Urinary bladder (tissue), 4 donors: ENCODE data around the gene PCDHB11. TPM values are rescaled to one million over a fixed set of nuclear protein-coding genes. Genes with fewer than 3 reads are reported as not detected.
A peak's percentile ranks its signal among the peaks of the same experiment; 100 is the strongest.
"Not testable (repeated sequence)": the region's sequence is repeated elsewhere in the genome, so short reads cannot be mapped to it uniquely, and the experiment has no call there.

Experiments
- DNase-seq: peaks from one replicate; pipeline ENCODE4 v3.0.0-alpha.2; 2015; ENCODE audit errors: extremely low spot score
- H3K27ac ChIP-seq: one replicate; pipeline ENCODE4 v1.5.1; 2013; ENCODE audit warnings: low read depth, mild to moderate bottlenecking, moderate library complexity
- H3K36me3 ChIP-seq: one replicate; pipeline ENCODE4 v1.6.1; 2013; ENCODE audit warnings: mild to moderate bottlenecking, moderate library complexity; ENCODE audit not compliant: insufficient read depth
- H3K4me1 ChIP-seq: one replicate; pipeline ENCODE4 v1.6.1; 2013; ENCODE audit warnings: mild to moderate bottlenecking, moderate library complexity; ENCODE audit not compliant: insufficient read depth
- H3K4me3 ChIP-seq: one replicate; pipeline ENCODE4 v1.5.1; 2013; ENCODE audit warnings: low read depth, low read length
- WGBS: extraction: QIAGEN DNeasy Blood & Tissue Kit; methylation state at CpG from one replicate; pipeline ENCODE4 v1.1.7; 2013; 5-methylcytosine and 5-hydroxymethylcytosine counted together
- polyA plus RNA-seq: library from polyadenylated mRNA; stranded (reverse); fragments of 200-250 nt; gene quantifications from one replicate; pipeline ENCODE4 v1.2.3, GENCODE V29; 2013
- total RNA-seq: library from RNA; depleted of rRNA; stranded (reverse); fragments of >200 nt; gene quantifications from one replicate; pipeline ENCODE4 v1.2.3, GENCODE V29; 2014
- donor health status: healthy with polysubstance abuse.
- donor health status: healthy.

The PCDHB11 gene
- total and polyA plus RNA-seq, 2 donors, result 2.8 to 7.3 TPM

DNA sequence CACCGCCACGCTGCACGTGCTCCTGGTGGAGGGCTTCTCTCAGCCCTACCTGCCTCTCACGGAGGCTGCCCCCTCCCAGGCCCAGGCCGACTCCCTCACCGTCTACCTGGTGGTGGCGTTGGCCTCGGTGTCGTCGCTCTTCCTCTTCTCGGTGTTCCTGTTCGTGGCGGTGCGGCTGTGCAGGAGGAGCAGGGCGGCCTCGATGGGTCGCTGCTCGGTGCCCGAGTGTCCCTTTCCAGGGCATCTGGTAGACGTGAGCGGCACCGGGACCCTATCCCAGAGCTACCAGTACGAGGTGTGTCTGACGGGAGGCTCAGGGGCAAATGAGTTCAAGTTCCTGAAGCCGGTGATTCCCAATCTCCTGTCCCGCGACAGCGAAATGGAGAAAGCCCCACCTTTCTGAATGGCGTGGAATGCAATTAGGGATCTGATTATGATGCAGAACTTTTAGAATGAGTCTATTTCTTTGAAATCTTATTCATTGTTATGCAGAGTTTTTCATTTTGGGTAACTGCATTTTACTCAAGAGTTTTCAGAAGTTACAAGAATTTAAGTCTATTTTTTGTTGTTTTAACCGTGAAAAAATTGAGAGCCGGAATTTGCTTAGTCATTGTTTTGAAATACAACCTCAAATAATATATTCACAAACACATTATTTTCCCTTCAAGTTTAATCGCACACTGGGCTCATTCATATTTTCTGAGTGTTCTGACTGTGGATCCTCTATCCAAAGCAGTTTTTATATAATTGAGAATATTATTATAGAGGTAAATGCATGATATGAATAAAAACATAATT is 37.3 kb downstream of the PCDHB11 start:
- H3K4me3 ChIP-seq, result no peak overlapping the region
- no peak for DNase-seq
- H3K4me1 ChIP-seq, result no peaks in the 10 kb centered on the region
- WGBS, result 20% methylated on average over 32 of the region's 32 CpGs
- H3K36me3 ChIP-seq, result no peaks in the 10 kb centered on the region
- no peak overlapping the region for H3K27ac ChIP-seq

DNA sequence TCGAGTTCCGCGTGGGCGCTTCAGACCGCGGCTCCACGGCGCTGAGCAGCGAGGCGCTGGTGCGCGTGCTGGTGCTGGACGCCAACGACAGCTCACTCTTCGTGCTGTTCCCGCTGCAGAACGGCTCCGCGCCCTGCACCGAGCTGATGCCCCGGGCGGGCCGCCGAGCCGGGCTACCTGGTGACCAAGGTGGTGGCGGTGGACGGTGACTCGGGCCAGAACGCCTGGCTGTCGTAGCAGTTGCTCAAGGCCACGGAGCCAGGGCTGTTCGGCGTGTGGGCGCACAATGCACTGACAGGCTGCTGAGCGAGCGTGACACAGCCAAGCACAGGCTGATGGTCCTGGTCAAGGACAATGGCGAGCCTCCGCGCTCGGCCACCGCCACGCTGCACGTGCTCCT is 42.1 kb downstream of the PCDHB11 start:
- Histone ChIP-seq H3K4me3 (no peak overlapping the region), H3K27ac (no peak overlapping the region), H3K36me3 (no peaks in the 10 kb centered on the region), H3K4me1 (no peaks in the 10 kb centered on the region)
- DNase-seq, result no peak
- WGBS, result 24% methylated on average over 43 of the region's 43 CpGs

DNA sequence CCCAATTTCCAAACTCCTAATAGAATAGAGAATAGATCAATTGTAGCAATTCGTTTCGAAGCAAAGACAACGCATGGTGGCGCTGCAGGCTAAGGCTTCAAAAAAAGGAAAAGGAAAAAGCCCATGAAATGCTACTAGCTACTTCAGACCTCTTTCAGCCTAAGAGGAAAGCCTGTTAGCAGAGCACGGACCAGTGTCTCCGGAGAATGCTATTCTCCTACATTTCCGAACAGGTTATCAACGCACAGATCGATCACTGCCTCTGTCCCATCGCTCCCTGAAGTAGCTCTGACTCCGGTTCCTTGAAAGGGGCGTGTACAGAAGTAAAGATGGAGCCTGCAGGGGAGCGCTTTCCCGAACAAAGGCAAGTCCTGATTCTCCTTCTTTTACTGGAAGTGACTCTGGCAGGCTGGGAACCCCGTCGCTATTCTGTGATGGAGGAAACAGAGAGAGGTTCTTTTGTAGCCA is 45.9 kb downstream of the PCDHB11 start, which contains the start of gene PCDHB15:
Gene PCDHB15 (plus strand): TSS at position 146 of the 468 bp plus-strand sequence. CDS start 184 bp downstream, at position 330.
- peak within 1 kb of the TSS; percentile 15 for H3K4me3 ChIP-seq
- no peak within 1 kb of the TSS for H3K27ac ChIP-seq
- H3K4me1 ChIP-seq, result no peaks in the 10 kb centered on the region
- no peak for DNase-seq
- H3K36me3 ChIP-seq, result no peaks in the 10 kb centered on the region
- 8% methylated on average over 16 of the region's 16 CpGs for WGBS

DNA sequence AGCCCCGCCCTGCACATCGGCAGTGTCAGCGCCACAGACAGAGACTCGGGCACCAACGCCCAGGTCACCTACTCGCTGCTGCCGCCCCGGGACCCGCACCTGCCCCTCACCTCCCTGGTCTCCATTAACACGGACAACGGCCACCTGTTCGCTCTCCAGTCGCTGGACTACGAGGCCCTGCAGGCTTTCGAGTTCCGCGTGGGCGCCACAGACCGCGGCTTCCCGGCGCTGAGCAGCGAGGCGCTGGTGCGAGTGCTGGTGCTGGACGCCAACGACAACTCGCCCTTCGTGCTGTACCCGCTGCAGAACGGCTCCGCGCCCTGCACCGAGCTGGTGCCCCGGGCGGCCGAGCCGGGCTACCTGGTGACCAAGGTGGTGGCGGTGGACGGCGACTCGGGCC is 47.5 kb downstream of the PCDHB11 start:
- not testable (repeated sequence) for H3K4me1 ChIP-seq, DNase-seq, H3K27ac ChIP-seq, H3K36me3 ChIP-seq, H3K4me3 ChIP-seq
- 39% methylated on average over 25 of the region's 42 CpGs for WGBS

DNA sequence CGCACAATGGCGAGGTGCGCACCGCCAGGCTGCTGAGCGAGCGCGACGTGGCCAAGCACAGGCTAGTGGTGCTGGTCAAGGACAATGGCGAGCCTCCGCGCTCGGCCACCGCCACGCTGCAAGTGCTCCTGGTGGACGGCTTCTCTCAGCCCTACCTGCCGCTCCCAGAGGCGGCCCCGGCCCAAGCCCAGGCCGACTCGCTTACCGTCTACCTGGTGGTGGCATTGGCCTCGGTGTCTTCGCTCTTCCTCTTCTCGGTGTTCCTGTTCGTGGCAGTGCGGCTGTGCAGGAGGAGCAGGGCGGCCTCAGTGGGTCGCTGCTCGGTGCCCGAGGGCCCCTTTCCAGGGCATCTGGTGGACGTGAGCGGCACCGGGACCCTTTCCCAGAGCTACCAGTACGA is 48.0 kb downstream of the PCDHB11 start:
- WGBS, result 45% methylated on average over 34 of the region's 34 CpGs
- not testable (repeated sequence) for H3K4me3 ChIP-seq, H3K27ac ChIP-seq, DNase-seq, H3K4me1 ChIP-seq, H3K36me3 ChIP-seq

DNA sequence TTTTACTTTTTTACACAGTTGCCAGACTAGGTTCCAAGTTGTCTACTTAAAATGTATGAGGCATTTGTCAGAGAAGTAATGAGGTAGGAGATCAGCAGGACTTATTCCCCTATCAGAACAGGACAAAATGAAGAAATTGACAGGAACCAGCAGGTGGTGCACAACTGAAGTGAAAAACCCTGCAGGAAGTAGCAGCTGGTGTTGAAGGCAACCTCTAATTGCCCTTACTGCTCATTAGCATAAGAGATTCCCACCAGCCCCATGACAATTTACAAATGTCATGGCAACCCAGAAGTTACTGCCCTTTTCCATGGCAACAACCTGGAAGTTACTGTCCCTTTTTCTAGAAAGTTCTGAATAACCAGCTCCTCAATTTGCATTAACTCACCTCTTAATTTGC is 51.1 kb downstream of the PCDHB11 start:
- H3K4me1 ChIP-seq, result no peaks in the 10 kb centered on the region
- H3K4me3 ChIP-seq, result no peak overlapping the region
- DNase-seq, result no peak
- H3K36me3 ChIP-seq, result no peaks in the 10 kb centered on the region
- H3K27ac ChIP-seq, result no peak overlapping the region

Other genes starting within 250 kb of the PCDHB11 start
Only the 30 nearest of the 37 such genes appear.
- gene PCDHB1, start 148.3 kb upstream of the PCDHB11 start, total RNA-seq, result 0.16 TPM
- gene PCDHB1, start 148.3 kb upstream of the PCDHB11 start, polyA plus RNA-seq, result 0.01 TPM
- gene PCDHB2, start 105.0 kb upstream of the PCDHB11 start, total RNA-seq, result 3.4 TPM
- 3.4 TPM for gene PCDHB2, start 105.0 kb upstream of the PCDHB11 start, polyA plus RNA-seq
- gene PCDHB3, start 99.2 kb upstream of the PCDHB11 start, total RNA-seq, result 4.6 TPM
- gene PCDHB3, start 99.2 kb upstream of the PCDHB11 start, polyA plus RNA-seq, result 1.3 TPM
- 3.8 TPM for gene PCDHB4, start 77.8 kb upstream of the PCDHB11 start, total RNA-seq
- gene PCDHB4, start 77.8 kb upstream of the PCDHB11 start, polyA plus RNA-seq, result 6.2 TPM
- gene PCDHB5, start 64.4 kb upstream of the PCDHB11 start, total RNA-seq, result 7.0 TPM
- gene PCDHB5, start 64.4 kb upstream of the PCDHB11 start, polyA plus RNA-seq, result 9.0 TPM
- gene PCDHB6, start 49.6 kb upstream of the PCDHB11 start, total RNA-seq, result 1.1 TPM
- 1.1 TPM for gene PCDHB6, start 49.6 kb upstream of the PCDHB11 start, polyA plus RNA-seq
- gene PCDHB7, start 27.0 kb upstream of the PCDHB11 start, total RNA-seq, result 3.2 TPM
- gene PCDHB7, start 27.0 kb upstream of the PCDHB11 start, polyA plus RNA-seq, result 2.6 TPM
- gene PCDHB8, start 21.8 kb upstream of the PCDHB11 start, total RNA-seq, result 1.6 TPM
- gene PCDHB8, start 21.8 kb upstream of the PCDHB11 start, polyA plus RNA-seq, result 1.0 TPM
- 3.3 TPM for gene PCDHB16, start 17.2 kb upstream of the PCDHB11 start, total RNA-seq
- 2.4 TPM for gene PCDHB16, start 17.2 kb upstream of the PCDHB11 start, polyA plus RNA-seq
- 2.4 TPM for gene PCDHB9, start 12.5 kb upstream of the PCDHB11 start, total RNA-seq
- gene PCDHB9, start 12.5 kb upstream of the PCDHB11 start, polyA plus RNA-seq, result 1.2 TPM
- 5.0 TPM for gene PCDHB10, start 7.3 kb upstream of the PCDHB11 start, total RNA-seq
- gene PCDHB10, start 7.3 kb upstream of the PCDHB11 start, polyA plus RNA-seq, result 5.1 TPM
- gene PCDHB12, start 9.1 kb downstream of the PCDHB11 start, total RNA-seq, result 6.9 TPM
- gene PCDHB12, start 9.1 kb downstream of the PCDHB11 start, polyA plus RNA-seq, result 3.4 TPM
- 5.9 TPM for gene PCDHB13, start 14.3 kb downstream of the PCDHB11 start, total RNA-seq
- gene PCDHB13, start 14.3 kb downstream of the PCDHB11 start, polyA plus RNA-seq, result 2.5 TPM
- 10.1 TPM for gene PCDHB14, start 23.7 kb downstream of the PCDHB11 start, total RNA-seq
- 8.2 TPM for gene PCDHB14, start 23.7 kb downstream of the PCDHB11 start, polyA plus RNA-seq
- gene PCDHB15, start 45.8 kb downstream of the PCDHB11 start, total RNA-seq, result 7.8 TPM
- gene PCDHB15, start 45.8 kb downstream of the PCDHB11 start, polyA plus RNA-seq, result 7.3 TPM
- 0.69 TPM for gene SLC25A2, start 104.4 kb downstream of the PCDHB11 start, total RNA-seq
- gene SLC25A2, start 104.4 kb downstream of the PCDHB11 start, polyA plus RNA-seq, result not detected
- gene TAF7, start 121.2 kb downstream of the PCDHB11 start, total RNA-seq, result 85.9 TPM
- gene TAF7, start 121.2 kb downstream of the PCDHB11 start, polyA plus RNA-seq, result 100 TPM
- gene PCDHGA1, start 130.9 kb downstream of the PCDHB11 start, total RNA-seq, result 1.2 TPM
- gene PCDHGA1, start 130.9 kb downstream of the PCDHB11 start, polyA plus RNA-seq, result 1.2 TPM
- gene PCDHGA2, start 139.1 kb downstream of the PCDHB11 start, total RNA-seq, result 5.7 TPM
- 4.1 TPM for gene PCDHGA2, start 139.1 kb downstream of the PCDHB11 start, polyA plus RNA-seq
- 4.6 TPM for gene PCDHGA3, start 144.2 kb downstream of the PCDHB11 start, total RNA-seq
- 1.6 TPM for gene PCDHGA3, start 144.2 kb downstream of the PCDHB11 start, polyA plus RNA-seq
- gene PCDHGB1, start 150.5 kb downstream of the PCDHB11 start, total RNA-seq, result 5.7 TPM
- 0.47 TPM for gene PCDHGB1, start 150.5 kb downstream of the PCDHB11 start, polyA plus RNA-seq
- gene PCDHGA4, start 155.4 kb downstream of the PCDHB11 start, total RNA-seq, result 5.8 TPM
- gene PCDHGA4, start 155.4 kb downstream of the PCDHB11 start, polyA plus RNA-seq, result 2.2 TPM
- gene PCDHGB2, start 160.4 kb downstream of the PCDHB11 start, total RNA-seq, result 7.9 TPM
- 2.2 TPM for gene PCDHGB2, start 160.4 kb downstream of the PCDHB11 start, polyA plus RNA-seq
- 7.0 TPM for gene PCDHGA5, start 164.5 kb downstream of the PCDHB11 start, total RNA-seq
- gene PCDHGA5, start 164.5 kb downstream of the PCDHB11 start, polyA plus RNA-seq, result 2.6 TPM
- 7.3 TPM for gene PCDHGB3, start 170.6 kb downstream of the PCDHB11 start, total RNA-seq
- gene PCDHGB3, start 170.6 kb downstream of the PCDHB11 start, polyA plus RNA-seq, result 1.4 TPM
- 9.6 TPM for gene PCDHGA6, start 174.3 kb downstream of the PCDHB11 start, total RNA-seq
- 3.7 TPM for gene PCDHGA6, start 174.3 kb downstream of the PCDHB11 start, polyA plus RNA-seq
- 6.9 TPM for gene PCDHGA7, start 183.1 kb downstream of the PCDHB11 start, total RNA-seq
- gene PCDHGA7, start 183.1 kb downstream of the PCDHB11 start, polyA plus RNA-seq, result 1.9 TPM
- gene PCDHGB4, start 188.1 kb downstream of the PCDHB11 start, total RNA-seq, result 11.7 TPM
- gene PCDHGB4, start 188.1 kb downstream of the PCDHB11 start, polyA plus RNA-seq, result 2.4 TPM
- gene PCDHGA8, start 193.0 kb downstream of the PCDHB11 start, total RNA-seq, result 9.1 TPM
- gene PCDHGA8, start 193.0 kb downstream of the PCDHB11 start, polyA plus RNA-seq, result 0.25 TPM
- gene PCDHGB5, start 198.3 kb downstream of the PCDHB11 start, total RNA-seq, result 13.5 TPM
- gene PCDHGB5, start 198.3 kb downstream of the PCDHB11 start, polyA plus RNA-seq, result 4.7 TPM